ENCODE results near the gene CNTN1. TPM values are rescaled to one million over a fixed set of nuclear protein-coding genes. Genes with fewer than 3 reads are reported as not detected.

Gene CNTN1
- total RNA-seq, 2 experiments from 2014 or later: not detected

DNA sequence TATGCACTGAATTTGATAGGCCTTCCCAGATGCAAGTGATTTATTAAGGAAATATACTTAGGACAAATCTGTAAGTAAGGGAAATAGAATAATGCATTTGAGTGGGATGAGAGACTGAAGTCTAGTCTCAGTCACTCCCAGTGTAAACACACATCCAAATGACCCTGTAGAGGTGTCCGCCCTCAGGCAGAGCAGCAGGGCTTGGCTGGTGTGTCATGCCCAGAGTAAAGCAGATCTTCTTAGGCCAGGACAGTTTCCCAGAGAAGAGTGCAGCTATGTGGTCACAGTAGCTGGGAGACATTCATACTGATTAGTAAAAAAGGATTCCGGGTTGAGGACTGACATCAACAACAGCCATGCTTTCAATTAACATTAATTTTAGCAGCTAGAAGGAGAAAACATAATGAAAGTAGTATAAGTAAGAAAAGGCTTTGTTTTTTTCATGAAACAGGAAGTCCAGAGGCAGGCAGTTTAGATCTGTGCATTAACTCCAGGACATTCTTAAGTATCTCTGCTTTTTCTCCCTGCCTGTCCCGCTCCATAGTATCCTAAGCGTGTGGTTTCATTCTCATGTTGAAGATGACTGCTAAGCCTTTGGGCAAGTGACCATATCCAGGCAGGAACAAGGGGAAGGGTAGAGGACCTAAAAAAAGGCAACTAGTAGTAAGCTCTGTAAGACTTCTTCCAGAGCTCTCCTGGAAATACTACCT, 35.7 kb downstream of the CNTN1 start:
- H3K27ac ChIP-seq (ENCODE audit: low read depth in 1 of 2, low read length in 2 of 2): no peak overlapping the region
- Mint-ChIP-seq H3K4me1 (ENCODE audit: low read depth) (no peaks in the 10 kb centered on the region), H3K27me3 (no peaks in the 10 kb centered on the region), H3K36me3 (ENCODE audit: low read depth) (no peaks in the 10 kb centered on the region), H3K27ac (no peak overlapping the region), H3K9me3 (peaks cover 5% of the 10 kb centered on the region), H3K4me3 (no peak overlapping the region)
- TF ChIP-seq, protein P1, sequence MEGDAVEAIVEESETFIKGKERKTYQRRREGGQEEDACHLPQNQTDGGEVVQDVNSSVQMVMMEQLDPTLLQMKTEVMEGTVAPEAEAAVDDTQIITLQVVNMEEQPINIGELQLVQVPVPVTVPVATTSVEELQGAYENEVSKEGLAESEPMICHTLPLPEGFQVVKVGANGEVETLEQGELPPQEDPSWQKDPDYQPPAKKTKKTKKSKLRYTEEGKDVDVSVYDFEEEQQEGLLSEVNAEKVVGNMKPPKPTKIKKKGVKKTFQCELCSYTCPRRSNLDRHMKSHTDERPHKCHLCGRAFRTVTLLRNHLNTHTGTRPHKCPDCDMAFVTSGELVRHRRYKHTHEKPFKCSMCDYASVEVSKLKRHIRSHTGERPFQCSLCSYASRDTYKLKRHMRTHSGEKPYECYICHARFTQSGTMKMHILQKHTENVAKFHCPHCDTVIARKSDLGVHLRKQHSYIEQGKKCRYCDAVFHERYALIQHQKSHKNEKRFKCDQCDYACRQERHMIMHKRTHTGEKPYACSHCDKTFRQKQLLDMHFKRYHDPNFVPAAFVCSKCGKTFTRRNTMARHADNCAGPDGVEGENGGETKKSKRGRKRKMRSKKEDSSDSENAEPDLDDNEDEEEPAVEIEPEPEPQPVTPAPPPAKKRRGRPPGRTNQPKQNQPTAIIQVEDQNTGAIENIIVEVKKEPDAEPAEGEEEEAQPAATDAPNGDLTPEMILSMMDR (IDR thresholded peaks at IDR 0.05): no peak
- H3K4me3 ChIP-seq (ENCODE audit: low read length): no peak overlapping the region
- no peaks in the 10 kb centered on the region for H3K4me1 ChIP-seq (ENCODE audit: insufficient read depth, low read length)
- peaks cover 0 to 3% of the 10 kb centered on the region in 2 experiments for H3K9me3 ChIP-seq (ENCODE audit: control insufficient read depth in 1 of 2, insufficient read depth in 1 of 2, low read length in 2 of 2)
- no peaks in the 10 kb centered on the region for H3K36me3 ChIP-seq (ENCODE audit: insufficient read depth, low read length)
- ChIA-PET POLR2A (no interaction called here), CTCF (no interaction called here)
- intact Hi-C loops (cut with DNase I, micrococcal nuclease): no loop called here
- ATAC-seq (ENCODE audit: poor library complexity) (no peak), DNase-seq (no peak)
- H3K27me3 ChIP-seq (ENCODE audit: control insufficient read depth in 1 of 2, insufficient read depth in 2 of 2, low read length in 2 of 2): no peaks in the 10 kb centered on the region

DNA sequence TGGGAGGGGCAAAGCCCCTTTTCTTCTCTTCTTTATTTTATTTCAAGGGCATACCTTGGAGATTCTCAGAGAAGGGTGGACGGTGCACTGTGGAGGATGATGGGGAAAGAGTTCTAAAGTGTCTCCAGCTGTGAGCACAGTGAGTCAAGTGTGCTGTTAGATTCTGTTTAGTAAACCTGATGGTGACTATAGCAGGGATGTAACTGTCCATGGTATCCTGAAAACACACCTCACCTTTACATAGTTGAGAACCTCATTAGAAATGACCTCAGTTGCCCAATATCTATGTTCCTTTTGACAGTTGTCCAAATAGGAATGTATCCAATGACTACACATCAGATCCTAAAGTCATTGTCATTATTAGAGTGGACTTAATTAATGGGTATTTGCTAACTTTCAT, 38.0 kb downstream of the CNTN1 start:
- Histone ChIP-seq H3K27ac (ENCODE audit: low read depth in 1 of 2, low read length in 2 of 2) (no peak overlapping the region), H3K9me3 (ENCODE audit: control insufficient read depth in 1 of 2, insufficient read depth in 1 of 2, low read length in 2 of 2) (peaks cover 0 to 3% of the 10 kb centered on the region in 2 experiments), H3K4me1 (ENCODE audit: insufficient read depth, low read length) (no peaks in the 10 kb centered on the region), H3K27me3 (ENCODE audit: control insufficient read depth in 1 of 2, insufficient read depth in 2 of 2, low read length in 2 of 2) (no peaks in the 10 kb centered on the region), H3K36me3 (ENCODE audit: insufficient read depth, low read length) (no peaks in the 10 kb centered on the region), H3K4me3 (ENCODE audit: low read length) (no peak overlapping the region)
- intact Hi-C loops (cut with DNase I, micrococcal nuclease): no loop called here
- TF ChIP-seq, protein P1 (IDR thresholded peaks at IDR 0.05): no peak
- Mint-ChIP-seq H3K4me1 (ENCODE audit: low read depth) (no peaks in the 10 kb centered on the region), H3K36me3 (ENCODE audit: low read depth) (no peaks in the 10 kb centered on the region), H3K27ac (no peak overlapping the region), H3K27me3 (no peaks in the 10 kb centered on the region), H3K4me3 (no peak overlapping the region), H3K9me3 (peaks cover 5% of the 10 kb centered on the region)
- CTCF ChIA-PET: no interaction called here
- no peak for ATAC-seq (ENCODE audit: poor library complexity)
- no peak for DNase-seq
- POLR2A ChIA-PET: no interaction called here

DNA sequence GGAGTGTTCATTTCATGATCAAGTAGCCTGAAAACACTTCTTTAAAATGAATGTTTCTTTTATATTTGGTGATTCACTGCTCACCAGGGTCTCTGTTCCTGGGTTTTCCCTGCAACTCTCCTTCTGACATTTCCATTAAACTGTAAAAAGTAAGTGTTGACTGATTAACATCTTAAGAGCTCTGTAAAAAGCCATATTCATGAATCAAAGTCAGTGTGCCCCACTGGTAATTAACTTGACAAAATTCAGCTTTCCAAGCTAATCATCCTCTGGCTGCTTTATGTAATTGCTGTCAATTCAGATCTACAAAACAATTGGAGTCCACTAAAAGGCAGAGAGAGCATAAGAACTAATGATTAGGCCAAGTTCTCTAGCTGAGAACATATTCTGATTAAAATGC, 41.6 kb downstream of the CNTN1 start:
- TF ChIP-seq, protein P1 (IDR thresholded peaks at IDR 0.05): no peak

More for the DNA sequence above, 41.6 kb downstream of the CNTN1 start:
- H3K27me3 Mint-ChIP-seq: no peaks in the 10 kb centered on the region
- H3K36me3 Mint-ChIP-seq (ENCODE audit: low read depth): no peaks in the 10 kb centered on the region
- ATAC-seq (ENCODE audit: poor library complexity) (no peak), DNase-seq (no peak)
- no peak overlapping the region for H3K27ac ChIP-seq (ENCODE audit: low read depth in 1 of 2, low read length in 2 of 2)
- no peaks in the 10 kb centered on the region for H3K9me3 Mint-ChIP-seq
- intact Hi-C loops (cut with DNase I, micrococcal nuclease): no loop called here
- no peaks in the 10 kb centered on the region for H3K9me3 ChIP-seq (ENCODE audit: control insufficient read depth in 1 of 2, insufficient read depth in 1 of 2, low read length in 2 of 2)
- no peak overlapping the region for H3K4me3 ChIP-seq (ENCODE audit: low read length)
- no peaks in the 10 kb centered on the region for H3K4me1 ChIP-seq (ENCODE audit: insufficient read depth, low read length)
- no peaks in the 10 kb centered on the region for H3K27me3 ChIP-seq (ENCODE audit: control insufficient read depth in 1 of 2, insufficient read depth in 2 of 2, low read length in 2 of 2)
- ChIA-PET POLR2A (no interaction called here), CTCF (no interaction called here)
- H3K36me3 ChIP-seq (ENCODE audit: insufficient read depth, low read length): no peaks in the 10 kb centered on the region
- no peak overlapping the region for H3K27ac Mint-ChIP-seq
- H3K4me3 Mint-ChIP-seq: no peak overlapping the region
- H3K4me1 Mint-ChIP-seq (ENCODE audit: low read depth): no peaks in the 10 kb centered on the region
